H9 (cell line): ENCODE data around the gene NANOS2. TPM values are rescaled to one million over a fixed set of nuclear protein-coding genes. Genes with fewer than 3 reads are reported as not detected.

Experiments
- DNase-seq: peaks from one replicate; pipeline ENCODE4 v3.0.0-alpha.2; 2017
- H2AFZ ChIP-seq: one replicate; pipeline ENCODE4 v1.6.1; 2013; ENCODE audit warnings: mild to moderate bottlenecking, low read length, control low read depth, moderate library complexity
- H2AK5ac ChIP-seq: 2 replicates; pipeline ENCODE4 v1.6.1; 2013; ENCODE audit warnings: low read length, control low read depth, mixed read lengths; ENCODE audit not compliant: insufficient read length
- H2BK120ac ChIP-seq: one replicate; pipeline ENCODE4 v1.6.1; 2013; ENCODE audit warnings: low read depth, mild to moderate bottlenecking, low read length, control low read depth, inconsistent platforms; ENCODE audit not compliant: poor library complexity, severe bottlenecking
- H2BK12ac ChIP-seq: 2 replicates; pipeline ENCODE4 v1.6.1; 2013; ENCODE audit warnings: low read length, control low read depth, mixed read lengths, low read depth; ENCODE audit not compliant: insufficient read length
- H2BK15ac ChIP-seq: 2 replicates; pipeline ENCODE4 v1.6.1; 2013; ENCODE audit warnings: low read depth, low read length, control low read depth
- H2BK20ac ChIP-seq: one replicate; pipeline ENCODE4 v1.6.1; 2013; ENCODE audit warnings: low read depth, mild to moderate bottlenecking, low read length, control low read depth, inconsistent platforms; ENCODE audit not compliant: poor library complexity, severe bottlenecking
- H2BK5ac ChIP-seq: 2 replicates; pipeline ENCODE4 v1.6.1; 2013; ENCODE audit warnings: low read length, control low read depth, mixed read lengths; ENCODE audit not compliant: insufficient read length
- H3K14ac ChIP-seq: 2 replicates; pipeline ENCODE4 v1.6.1; 2013; ENCODE audit warnings: low read length, control low read depth; ENCODE audit not compliant: insufficient read depth
- H3K18ac ChIP-seq: 2 replicates; pipeline ENCODE4 v1.6.1; 2013; ENCODE audit warnings: low read depth, mild to moderate bottlenecking, mixed read lengths, low read length, control low read depth; ENCODE audit not compliant: insufficient read length
- H3K23ac ChIP-seq: 2 replicates; pipeline ENCODE4 v1.6.1; 2013; ENCODE audit warnings: low read length, control low read depth, mixed read lengths, low read depth; ENCODE audit not compliant: insufficient read length
- H3K23me2 ChIP-seq: 2 replicates; pipeline ENCODE4 v1.6.1; 2013; ENCODE audit warnings: low read depth, mild to moderate bottlenecking, mixed read lengths, low read length, control low read depth; ENCODE audit not compliant: insufficient read length, poor library complexity, severe bottlenecking
- H3K27ac ChIP-seq: 2 replicates; pipeline ENCODE4 v1.5.1; 2013; ENCODE audit warnings: low read length, control low read depth, mixed read lengths, low read depth; ENCODE audit not compliant: insufficient read length
- H3K27me3 ChIP-seq: 2 replicates; pipeline ENCODE4 v1.6.1; 2013; ENCODE audit warnings: low read length, control low read depth, inconsistent platforms; ENCODE audit not compliant: insufficient read depth
- H3K4ac ChIP-seq: 2 replicates; pipeline ENCODE4 v1.6.1; 2013; ENCODE audit warnings: low read depth, mild to moderate bottlenecking, control low read depth, inconsistent platforms, low read length, moderate library complexity
- H3K4me1 ChIP-seq: 2 replicates; pipeline ENCODE4 v1.6.1; 2013; ENCODE audit warnings: low read length, control low read depth, inconsistent platforms; ENCODE audit not compliant: insufficient read depth
- H3K4me2 ChIP-seq: 2 replicates; pipeline ENCODE4 v1.6.1; 2013; ENCODE audit warnings: low read length, control low read depth, mixed read lengths; ENCODE audit not compliant: insufficient read length, insufficient read depth
- H3K56ac ChIP-seq: 2 replicates; pipeline ENCODE4 v1.6.1; 2013; ENCODE audit warnings: low read depth, mild to moderate bottlenecking, mixed read lengths, low read length, control low read depth; ENCODE audit not compliant: insufficient read length
- H3K79me1 ChIP-seq: 2 replicates; pipeline ENCODE4 v1.6.1; 2013; ENCODE audit warnings: low read depth, mild to moderate bottlenecking, moderate library complexity, low read length, control low read depth, inconsistent platforms; ENCODE audit not compliant: insufficient read depth, poor library complexity, severe bottlenecking
- H3K79me2 ChIP-seq: 2 replicates; pipeline ENCODE4 v1.6.1; 2013; ENCODE audit warnings: low read length, control low read depth, inconsistent platforms; ENCODE audit not compliant: insufficient read depth
- H3K9ac ChIP-seq: 2 replicates; pipeline ENCODE4 v1.6.1; 2013; ENCODE audit warnings: low read length, control low read depth, mixed read lengths; ENCODE audit not compliant: insufficient read length; ENCODE audit errors: extremely low read depth
- H3K9me3 ChIP-seq: one replicate; pipeline ENCODE4 v1.6.1; 2013; ENCODE audit warnings: low read depth, low read length, inconsistent platforms; ENCODE audit not compliant: control insufficient read depth
- H3T11ph ChIP-seq: one replicate; pipeline ENCODE4 v1.6.1; 2013; ENCODE audit warnings: mild to moderate bottlenecking, low read length, control low read depth, inconsistent platforms
- H4K20me1 ChIP-seq: one replicate; pipeline ENCODE4 v1.6.1; 2013; ENCODE audit not compliant: control insufficient read depth, insufficient read length, insufficient read depth
- H4K5ac ChIP-seq: 2 replicates; pipeline ENCODE4 v1.6.1; 2013; ENCODE audit warnings: low read depth, mild to moderate bottlenecking, mixed read lengths, low read length, control low read depth; ENCODE audit not compliant: insufficient read length
- H4K8ac ChIP-seq: replicated peaks from 2 replicates; pipeline ENCODE4 v1.6.1; 2013; ENCODE audit warnings: low read length, control low read depth, mixed read lengths, low read depth; ENCODE audit not compliant: insufficient read length
- H4K91ac ChIP-seq: 2 replicates; pipeline ENCODE4 v1.6.1; 2013; ENCODE audit warnings: low read depth, mild to moderate bottlenecking, moderate library complexity, mixed read lengths, low read length, control low read depth; ENCODE audit not compliant: insufficient read length
- H3K27ac Mint-ChIP-seq, 3 experiments: 2 replicates in 2 of 3; 3 replicates in 1 of 3; pipeline ENCODE4 v1.8.0; 2020 to 2021; ENCODE audit warnings: mixed read lengths in 3 of 3, mild to moderate bottlenecking in 1 of 3, moderate library complexity in 1 of 3
- H3K27me3 Mint-ChIP-seq: 2 replicates; pipeline ENCODE4 v1.8.0; 2021; ENCODE audit warnings: low read depth, mild to moderate bottlenecking, moderate library complexity, mixed read lengths
- H3K36me3 Mint-ChIP-seq, 3 experiments: 2 replicates in 2 of 3; 3 replicates in 1 of 3; pipeline ENCODE4 v1.8.0; 2020 to 2021; ENCODE audit warnings: low read depth in 3 of 3, mixed read lengths in 3 of 3; ENCODE audit not compliant: insufficient read depth in 1 of 3
- H3K4me1 Mint-ChIP-seq, 2 experiments: 2 replicates each; pipeline ENCODE4 v1.8.0; 2020; ENCODE audit warnings: mixed read lengths in 2 of 2
- H3K4me3 Mint-ChIP-seq, 2 experiments: 2 replicates in 1 of 2; 3 replicates in 1 of 2; pipeline ENCODE4 v1.8.0; 2020 to 2021; ENCODE audit warnings: mild to moderate bottlenecking in 2 of 2, mixed read lengths in 2 of 2, moderate library complexity in 1 of 2
- H3K9me3 Mint-ChIP-seq, 2 experiments: 2 replicates in 1 of 2; 3 replicates in 1 of 2; pipeline ENCODE4 v1.8.0; 2020; ENCODE audit warnings: mild to moderate bottlenecking in 2 of 2, mixed read lengths in 2 of 2, moderate library complexity in 1 of 2
- WGBS: extraction: QIAGEN DNeasy Blood & Tissue Kit; methylation state at CpG from one replicate; pipeline ENCODE4 v1.1.7; 2013; ENCODE audit warnings: missing lambda C conversion rate, low lambda C conversion rate, mixed read lengths; ENCODE audit not compliant: insufficient read length; ENCODE audit errors: extremely low coverage; 5-methylcytosine and 5-hydroxymethylcytosine counted together
- total RNA-seq: library from RNA; stranded (reverse); gene quantifications from 2 replicates; pipeline ENCODE4 v1.2.1, GENCODE V29; 2021
- TF ChIP-seq, protein P1 (sequence below): fragments of 200-600 bp; sonication (generic); conservative IDR thresholded peaks from 3 replicates; pipeline ENCODE4 v1.8.0; 2021; ENCODE audit warnings: antibody characterized with exemption, mild to moderate bottlenecking

NANOS2 gene
- total RNA-seq, 1 experiment from 2014 or later, result not detected

DNA sequence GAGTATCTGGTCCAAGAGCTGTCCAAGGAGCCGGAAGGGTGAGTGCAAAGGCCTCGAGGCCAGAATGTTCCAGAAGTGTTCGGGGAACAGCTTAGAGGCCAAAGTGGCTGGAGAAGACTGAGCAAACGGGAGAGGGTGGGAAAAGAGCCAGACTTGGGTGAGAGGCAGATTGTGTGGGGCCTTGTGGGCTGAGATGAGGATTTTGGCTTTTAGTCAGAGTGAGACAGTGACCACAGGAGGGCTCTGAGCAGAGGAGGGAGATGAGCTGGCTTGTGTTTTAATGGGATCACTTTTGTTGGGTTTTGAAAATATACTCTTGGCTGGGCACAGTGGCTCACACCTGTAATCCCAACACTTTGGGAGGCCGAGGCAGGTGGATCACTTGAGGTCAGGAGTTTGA is 5.6 kb downstream of the NANOS2 start:
- no CpG with 5 or more reads among the region's 5 CpGs for WGBS
- no peak overlapping the region for H3K4me2 ChIP-seq
- H3K56ac ChIP-seq, result no peak overlapping the region
- no peak overlapping the region for H3K27ac ChIP-seq
- no peak overlapping the region for H3T11ph ChIP-seq
- no peak overlapping the region for H3K4ac ChIP-seq
- H3K79me2 ChIP-seq, result no peaks in the 10 kb centered on the region
- H2BK12ac ChIP-seq, result no peak overlapping the region
- no peaks in the 10 kb centered on the region for H3K79me1 ChIP-seq
- H3K14ac ChIP-seq, result no peak overlapping the region
- H3K27me3 ChIP-seq, result no peaks in the 10 kb centered on the region
- Mint-ChIP-seq H3K27me3 (peaks cover 2% of the 10 kb centered on the region), H3K9me3 (no peaks in the 10 kb centered on the region), H3K36me3 (no peaks in the 10 kb centered on the region), H3K4me1 (peaks cover 2 to 5% of the 10 kb centered on the region in 2 experiments; a peak in 2 of 4 replicates), H3K27ac (peak overlapping the region in 1 of 3 experiments; percentile 50; a peak in 1 of 7 replicates), H3K4me3 (no peak overlapping the region)
- no peak overlapping the region for H2AK5ac ChIP-seq
- H3K23me2 ChIP-seq, result no peaks in the 10 kb centered on the region
- H2BK20ac ChIP-seq, result no peak overlapping the region
- no peak overlapping the region for H3K23ac ChIP-seq
- no peak overlapping the region for H4K91ac ChIP-seq
- no peak overlapping the region for H3K9ac ChIP-seq
- H2AFZ ChIP-seq, result no peak overlapping the region
- no peak overlapping the region for H4K5ac ChIP-seq
- TF ChIP-seq, protein P1, sequence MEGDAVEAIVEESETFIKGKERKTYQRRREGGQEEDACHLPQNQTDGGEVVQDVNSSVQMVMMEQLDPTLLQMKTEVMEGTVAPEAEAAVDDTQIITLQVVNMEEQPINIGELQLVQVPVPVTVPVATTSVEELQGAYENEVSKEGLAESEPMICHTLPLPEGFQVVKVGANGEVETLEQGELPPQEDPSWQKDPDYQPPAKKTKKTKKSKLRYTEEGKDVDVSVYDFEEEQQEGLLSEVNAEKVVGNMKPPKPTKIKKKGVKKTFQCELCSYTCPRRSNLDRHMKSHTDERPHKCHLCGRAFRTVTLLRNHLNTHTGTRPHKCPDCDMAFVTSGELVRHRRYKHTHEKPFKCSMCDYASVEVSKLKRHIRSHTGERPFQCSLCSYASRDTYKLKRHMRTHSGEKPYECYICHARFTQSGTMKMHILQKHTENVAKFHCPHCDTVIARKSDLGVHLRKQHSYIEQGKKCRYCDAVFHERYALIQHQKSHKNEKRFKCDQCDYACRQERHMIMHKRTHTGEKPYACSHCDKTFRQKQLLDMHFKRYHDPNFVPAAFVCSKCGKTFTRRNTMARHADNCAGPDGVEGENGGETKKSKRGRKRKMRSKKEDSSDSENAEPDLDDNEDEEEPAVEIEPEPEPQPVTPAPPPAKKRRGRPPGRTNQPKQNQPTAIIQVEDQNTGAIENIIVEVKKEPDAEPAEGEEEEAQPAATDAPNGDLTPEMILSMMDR, result no peak
- H3K4me1 ChIP-seq, result no peaks in the 10 kb centered on the region; the same call in 1 of the 2 replicates
- no peak overlapping the region for H2BK5ac ChIP-seq
- no peak overlapping the region for H2BK15ac ChIP-seq
- H2BK120ac ChIP-seq, result no peak overlapping the region
- no peaks in the 10 kb centered on the region for H3K9me3 ChIP-seq
- no peak overlapping the region for H3K18ac ChIP-seq
- no peak for DNase-seq
- no peaks in the 10 kb centered on the region for H4K20me1 ChIP-seq
- no peak overlapping the region for H4K8ac ChIP-seq
